KMS-11 (cell line): ENCODE data around the gene USP8.
"Not testable (repeated sequence)": the region's sequence is repeated elsewhere in the genome, so short reads cannot be mapped to it uniquely, and the experiment has no call there.

Source experiments
- H2AFZ ChIP-seq: fragments of 200-600 bp; sonication (generic); 2 replicates; pipeline ENCODE4 v1.6.1; 2016; ENCODE audit warnings: antibody characterized with exemption, mixed run types, low read depth
- H3K27ac ChIP-seq: fragments of 200-600 bp; sonication (generic); 2 replicates; pipeline ENCODE4 v1.6.1; 2016; ENCODE audit warnings: mild to moderate bottlenecking, mixed run types
- H3K27me3 ChIP-seq: fragments of 200-600 bp; sonication (generic); 2 replicates; pipeline ENCODE4 v1.6.1; 2017; ENCODE audit warnings: mild to moderate bottlenecking, low read depth, mixed run types, moderate library complexity; ENCODE audit not compliant: insufficient read depth
- H3K36me3 ChIP-seq: fragments of 200-600 bp; sonication (generic); 2 replicates; pipeline ENCODE4 v1.6.1; 2017; ENCODE audit warnings: mild to moderate bottlenecking, mixed run types; ENCODE audit not compliant: insufficient read depth
- H3K4me1 ChIP-seq: fragments of 200-600 bp; sonication (generic); 2 replicates; pipeline ENCODE4 v1.6.1; 2016; ENCODE audit warnings: mild to moderate bottlenecking, low read depth, mixed run types; ENCODE audit not compliant: poor library complexity, severe bottlenecking
- H3K4me2 ChIP-seq: fragments of 200-600 bp; sonication (generic); 2 replicates; pipeline ENCODE4 v1.7.0; 2016; ENCODE audit warnings: mild to moderate bottlenecking, mixed run types
- H3K4me3 ChIP-seq: fragments of 200-600 bp; sonication (generic); IDR thresholded peaks from 2 replicates; pipeline ENCODE4 v1.6.1; 2017; ENCODE audit warnings: low read depth, low read length, mixed read lengths; ENCODE audit not compliant: insufficient read depth
- H3K79me2 ChIP-seq: fragments of 200-600 bp; sonication (generic); 2 replicates; pipeline ENCODE4 v1.6.1; 2016; ENCODE audit warnings: low read depth, mixed run types; ENCODE audit not compliant: insufficient read depth
- H3K9ac ChIP-seq: fragments of 200-600 bp; sonication (generic); 2 replicates; pipeline ENCODE4 v1.6.1; 2016; ENCODE audit warnings: mild to moderate bottlenecking, mixed run types
- H4K20me1 ChIP-seq: fragments of 200-600 bp; sonication (generic); 2 replicates; pipeline ENCODE4 v1.6.1; 2016; ENCODE audit warnings: mild to moderate bottlenecking, mixed run types; ENCODE audit not compliant: insufficient read depth
- TF ChIP-seq, protein P1 (sequence below): fragments of 200-600 bp; sonication (generic); conservative IDR thresholded peaks from 2 replicates; pipeline ENCODE4 v1.6.1; 2017; ENCODE audit warnings: low read depth, mild to moderate bottlenecking, antibody characterized with exemption, low read length, moderate library complexity, mixed read lengths

The USP8 gene

DNA sequence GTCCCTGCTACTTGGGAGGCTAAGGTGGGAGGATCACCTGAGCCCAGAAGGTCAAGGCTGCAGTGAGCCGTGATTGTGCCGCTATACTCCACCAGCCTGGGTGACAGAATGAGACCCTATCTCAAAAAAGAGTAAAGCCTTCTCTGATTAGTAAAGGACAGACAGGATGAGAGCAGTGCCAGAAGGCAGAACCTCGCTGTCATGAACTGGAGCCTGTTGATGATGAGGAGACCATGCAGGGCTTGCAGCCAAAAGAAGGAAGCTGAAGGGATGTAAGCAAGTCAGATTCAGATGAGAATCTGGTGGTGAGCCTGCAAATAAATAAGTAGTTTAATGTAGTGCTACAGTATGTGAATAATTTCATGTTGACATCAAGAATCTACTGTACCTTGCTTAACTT, 69.4 kb downstream of the USP8 start:
- Histone ChIP-seq H3K4me3 (no peak overlapping the region), H3K27ac (no peak overlapping the region), H3K36me3 (no peaks in the 10 kb centered on the region; the same call in 1 of the 2 replicates), H4K20me1 (no peaks in the 10 kb centered on the region), H3K27me3 (no peaks in the 10 kb centered on the region), H2AFZ (no peak overlapping the region), H3K4me2 (no peak overlapping the region), H3K79me2 (no peaks in the 10 kb centered on the region), H3K9ac (no peak overlapping the region), H3K4me1 (no peaks in the 10 kb centered on the region)
- TF ChIP-seq, protein P1, sequence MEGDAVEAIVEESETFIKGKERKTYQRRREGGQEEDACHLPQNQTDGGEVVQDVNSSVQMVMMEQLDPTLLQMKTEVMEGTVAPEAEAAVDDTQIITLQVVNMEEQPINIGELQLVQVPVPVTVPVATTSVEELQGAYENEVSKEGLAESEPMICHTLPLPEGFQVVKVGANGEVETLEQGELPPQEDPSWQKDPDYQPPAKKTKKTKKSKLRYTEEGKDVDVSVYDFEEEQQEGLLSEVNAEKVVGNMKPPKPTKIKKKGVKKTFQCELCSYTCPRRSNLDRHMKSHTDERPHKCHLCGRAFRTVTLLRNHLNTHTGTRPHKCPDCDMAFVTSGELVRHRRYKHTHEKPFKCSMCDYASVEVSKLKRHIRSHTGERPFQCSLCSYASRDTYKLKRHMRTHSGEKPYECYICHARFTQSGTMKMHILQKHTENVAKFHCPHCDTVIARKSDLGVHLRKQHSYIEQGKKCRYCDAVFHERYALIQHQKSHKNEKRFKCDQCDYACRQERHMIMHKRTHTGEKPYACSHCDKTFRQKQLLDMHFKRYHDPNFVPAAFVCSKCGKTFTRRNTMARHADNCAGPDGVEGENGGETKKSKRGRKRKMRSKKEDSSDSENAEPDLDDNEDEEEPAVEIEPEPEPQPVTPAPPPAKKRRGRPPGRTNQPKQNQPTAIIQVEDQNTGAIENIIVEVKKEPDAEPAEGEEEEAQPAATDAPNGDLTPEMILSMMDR = no peak

DNA sequence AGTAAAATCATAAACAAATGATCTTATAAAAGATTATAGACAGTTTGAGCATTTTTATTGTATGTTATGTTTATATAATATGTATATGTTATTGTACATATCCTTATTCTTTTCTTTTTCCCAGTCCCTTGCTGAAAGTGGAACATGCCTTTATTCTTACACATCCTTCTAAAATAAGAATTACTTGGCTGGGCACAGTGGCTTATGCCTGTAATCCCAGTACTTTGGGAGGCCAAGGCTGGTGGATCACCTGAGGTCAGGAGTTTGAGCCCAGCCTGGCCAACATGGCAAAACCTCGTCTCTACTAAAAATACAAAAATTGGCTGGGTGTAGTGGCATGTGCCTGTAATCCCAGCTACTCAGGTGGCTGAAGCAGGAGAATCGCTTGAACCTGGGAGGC, 70.3 kb downstream of the USP8 start:
- H3K36me3 ChIP-seq, H3K27me3 ChIP-seq, H3K4me3 ChIP-seq, H2AFZ ChIP-seq, H3K9ac ChIP-seq, H3K4me1 ChIP-seq, H3K4me2 ChIP-seq, H4K20me1 ChIP-seq, H3K27ac ChIP-seq, H3K79me2 ChIP-seq: not testable (repeated sequence)

DNA sequence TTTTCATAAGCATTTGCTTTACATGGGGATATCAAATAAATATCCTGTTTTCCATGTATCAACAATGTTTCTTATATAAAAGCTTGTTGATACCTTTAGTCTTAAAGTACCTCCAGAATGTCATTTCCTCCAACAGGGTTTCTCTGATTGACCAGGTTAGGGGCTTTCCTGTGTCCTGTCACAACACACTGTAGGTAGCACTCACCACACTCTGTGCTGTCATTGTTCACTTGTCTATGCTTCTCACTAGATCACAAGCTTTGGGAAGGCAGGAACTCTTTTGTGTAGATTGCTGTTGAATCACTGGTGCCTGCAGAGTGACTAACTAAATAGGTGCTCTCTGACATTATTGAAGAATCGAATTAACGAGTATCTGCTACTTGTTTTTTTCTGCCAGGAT, 72.5 kb downstream of the USP8 start:
- TF ChIP-seq, protein P1 = no peak
- Histone ChIP-seq H3K4me3 (no peak overlapping the region), H3K36me3 (no peaks in the 10 kb centered on the region; the same call in 1 of the 2 replicates)

DNA sequence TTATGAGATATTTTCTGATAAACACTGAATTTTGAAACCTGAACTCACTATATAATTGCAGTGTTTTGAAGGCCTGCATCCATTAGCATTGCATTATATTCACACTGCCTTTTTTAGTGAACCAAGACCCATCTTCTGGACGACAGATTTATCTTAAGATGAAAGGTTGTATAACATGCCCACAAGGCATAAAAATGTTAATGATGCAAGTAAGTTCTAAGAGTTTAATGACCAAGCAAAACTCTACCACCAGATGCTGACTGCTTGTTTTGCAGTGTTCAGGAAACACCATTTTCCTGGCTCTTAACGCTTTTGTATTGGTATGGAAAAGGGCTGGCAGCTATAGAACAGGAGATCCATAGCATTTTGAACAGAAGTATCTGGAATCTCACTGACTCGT, 76.1 kb downstream of the USP8 start:
- Histone ChIP-seq H3K9ac (no peak overlapping the region), H3K79me2 (no peaks in the 10 kb centered on the region), H2AFZ (no peak overlapping the region), H3K4me2 (no peak overlapping the region), H4K20me1 (no peaks in the 10 kb centered on the region), H3K4me1 (no peaks in the 10 kb centered on the region), H3K36me3 (no peaks in the 10 kb centered on the region), H3K27me3 (no peaks in the 10 kb centered on the region), H3K27ac (no peak overlapping the region), H3K4me3 (no peak overlapping the region)
- TF ChIP-seq, protein P1 = no peak

More for the DNA sequence above, 72.5 kb downstream of the USP8 start:
- Histone ChIP-seq H3K27ac (no peak overlapping the region), H2AFZ (no peak overlapping the region), H3K79me2 (no peaks in the 10 kb centered on the region), H3K4me1 (no peaks in the 10 kb centered on the region), H3K4me2 (no peak overlapping the region), H3K27me3 (no peaks in the 10 kb centered on the region), H3K9ac (no peak overlapping the region), H4K20me1 (no peaks in the 10 kb centered on the region)

DNA sequence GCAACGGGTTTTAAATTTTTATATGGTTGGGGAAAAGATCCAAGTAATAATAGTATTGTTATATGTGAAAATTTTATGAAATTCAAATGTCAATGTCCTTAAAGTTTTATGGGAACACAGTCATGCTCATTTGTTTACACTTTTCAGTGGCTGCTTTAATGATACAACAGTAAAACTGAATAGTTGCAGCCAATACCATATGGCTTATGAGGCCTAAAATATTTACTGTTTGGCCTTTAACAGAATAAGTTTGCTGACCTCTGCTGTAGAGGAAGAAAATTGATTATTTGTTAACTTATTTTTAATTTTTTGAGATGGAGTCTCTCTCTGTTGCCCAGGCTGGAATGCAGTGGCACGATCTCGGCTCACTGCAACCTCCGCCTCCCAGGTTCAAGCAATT, 77.6 kb downstream of the USP8 start:
- Histone ChIP-seq H3K4me3 (no peak overlapping the region), H3K36me3 (no peaks in the 10 kb centered on the region), H3K4me2 (no peak overlapping the region), H4K20me1 (no peaks in the 10 kb centered on the region), H3K27me3 (no peaks in the 10 kb centered on the region), H2AFZ (no peak overlapping the region), H3K79me2 (no peaks in the 10 kb centered on the region), H3K27ac (no peak overlapping the region), H3K9ac (no peak overlapping the region), H3K4me1 (no peaks in the 10 kb centered on the region)
- TF ChIP-seq, protein P1 = no peak
